ENCODE measurements around the gene ZNF22. TPM values are rescaled to one million over a fixed set of nuclear protein-coding genes. Genes with fewer than 3 reads are reported as not detected.

ZNF22 gene
- total RNA-seq, 1 donor from 2014 or later: 46.0 TPM

DNA sequence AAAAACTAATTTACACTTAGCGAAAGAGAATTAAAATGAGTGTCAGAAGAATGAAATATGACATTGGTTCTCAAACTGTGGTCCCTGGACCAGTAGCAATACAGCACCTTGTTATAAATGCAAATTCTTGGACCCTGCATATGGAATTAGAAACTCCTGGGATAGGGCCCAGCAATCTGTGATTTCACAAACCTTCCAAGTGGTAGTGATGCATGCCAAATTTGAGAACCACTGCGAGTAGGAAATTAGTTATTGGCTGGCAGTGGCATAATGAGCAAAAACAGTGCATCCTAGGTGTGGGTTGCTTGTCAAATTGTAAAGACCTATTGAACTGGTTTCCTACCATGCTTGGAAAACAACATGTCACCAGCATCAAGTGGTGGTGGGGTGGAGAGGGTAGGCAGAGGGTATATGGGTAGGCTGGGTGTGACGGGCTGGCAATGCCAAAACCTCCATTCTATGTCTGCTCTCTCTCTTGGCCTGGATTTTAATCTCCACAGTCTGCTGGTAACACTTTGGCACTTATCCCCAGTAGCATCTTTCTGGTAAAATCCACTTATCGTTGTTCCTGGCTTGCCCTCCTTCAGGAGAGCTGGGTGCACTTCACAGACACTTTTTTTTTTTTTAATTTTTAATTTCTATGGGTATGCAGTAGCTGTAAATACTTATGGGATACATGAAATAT lies 50.0 kb downstream of the ZNF22 start:
- DNase-seq (ENCODE audit: low spot score, unreplicated experiment): no peak
- Mint-ChIP-seq H3K4me3 (ENCODE audit: low read depth) (no peak overlapping the region), H3K36me3 (ENCODE audit: insufficient read depth) (no peaks in the 10 kb centered on the region), H3K27ac (no peak overlapping the region), H3K9me3 (ENCODE audit: low read depth) (no peaks in the 10 kb centered on the region), H3K27me3 (no peaks in the 10 kb centered on the region), H3K4me1 (ENCODE audit: low read depth) (no peaks in the 10 kb centered on the region)
- TF ChIP-seq, protein P1, sequence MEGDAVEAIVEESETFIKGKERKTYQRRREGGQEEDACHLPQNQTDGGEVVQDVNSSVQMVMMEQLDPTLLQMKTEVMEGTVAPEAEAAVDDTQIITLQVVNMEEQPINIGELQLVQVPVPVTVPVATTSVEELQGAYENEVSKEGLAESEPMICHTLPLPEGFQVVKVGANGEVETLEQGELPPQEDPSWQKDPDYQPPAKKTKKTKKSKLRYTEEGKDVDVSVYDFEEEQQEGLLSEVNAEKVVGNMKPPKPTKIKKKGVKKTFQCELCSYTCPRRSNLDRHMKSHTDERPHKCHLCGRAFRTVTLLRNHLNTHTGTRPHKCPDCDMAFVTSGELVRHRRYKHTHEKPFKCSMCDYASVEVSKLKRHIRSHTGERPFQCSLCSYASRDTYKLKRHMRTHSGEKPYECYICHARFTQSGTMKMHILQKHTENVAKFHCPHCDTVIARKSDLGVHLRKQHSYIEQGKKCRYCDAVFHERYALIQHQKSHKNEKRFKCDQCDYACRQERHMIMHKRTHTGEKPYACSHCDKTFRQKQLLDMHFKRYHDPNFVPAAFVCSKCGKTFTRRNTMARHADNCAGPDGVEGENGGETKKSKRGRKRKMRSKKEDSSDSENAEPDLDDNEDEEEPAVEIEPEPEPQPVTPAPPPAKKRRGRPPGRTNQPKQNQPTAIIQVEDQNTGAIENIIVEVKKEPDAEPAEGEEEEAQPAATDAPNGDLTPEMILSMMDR (IDR thresholded peaks at IDR 0.05; ENCODE audit: unreplicated experiment): no peak

DNA sequence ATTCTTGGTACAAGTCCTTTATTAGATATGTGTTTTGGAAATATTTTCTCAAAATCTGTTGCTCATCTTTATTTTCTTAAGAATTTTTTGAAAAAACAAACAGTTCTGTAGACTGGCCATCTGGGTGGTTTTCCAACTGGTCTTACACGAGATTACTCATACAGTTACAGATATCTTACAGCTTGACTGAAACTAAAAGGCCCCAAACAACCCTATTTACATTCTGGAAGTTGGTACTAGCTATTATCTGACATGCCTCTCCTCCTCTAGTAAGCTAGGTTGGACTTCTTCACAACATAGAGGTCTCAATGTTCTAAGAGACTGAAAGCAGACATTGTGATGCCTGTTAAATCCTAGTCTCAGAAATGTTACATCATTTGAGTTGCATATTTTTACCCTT lies 52.0 kb downstream of the ZNF22 start:
- Mint-ChIP-seq H3K4me3 (ENCODE audit: low read depth) (no peak overlapping the region), H3K4me1 (ENCODE audit: low read depth) (no peaks in the 10 kb centered on the region), H3K9me3 (ENCODE audit: low read depth) (no peaks in the 10 kb centered on the region), H3K27ac (no peak overlapping the region), H3K27me3 (no peaks in the 10 kb centered on the region), H3K36me3 (ENCODE audit: insufficient read depth) (no peaks in the 10 kb centered on the region)
- no peak for DNase-seq (ENCODE audit: low spot score, unreplicated experiment)
- TF ChIP-seq, protein P1 (IDR thresholded peaks at IDR 0.05; ENCODE audit: unreplicated experiment): no peak

DNA sequence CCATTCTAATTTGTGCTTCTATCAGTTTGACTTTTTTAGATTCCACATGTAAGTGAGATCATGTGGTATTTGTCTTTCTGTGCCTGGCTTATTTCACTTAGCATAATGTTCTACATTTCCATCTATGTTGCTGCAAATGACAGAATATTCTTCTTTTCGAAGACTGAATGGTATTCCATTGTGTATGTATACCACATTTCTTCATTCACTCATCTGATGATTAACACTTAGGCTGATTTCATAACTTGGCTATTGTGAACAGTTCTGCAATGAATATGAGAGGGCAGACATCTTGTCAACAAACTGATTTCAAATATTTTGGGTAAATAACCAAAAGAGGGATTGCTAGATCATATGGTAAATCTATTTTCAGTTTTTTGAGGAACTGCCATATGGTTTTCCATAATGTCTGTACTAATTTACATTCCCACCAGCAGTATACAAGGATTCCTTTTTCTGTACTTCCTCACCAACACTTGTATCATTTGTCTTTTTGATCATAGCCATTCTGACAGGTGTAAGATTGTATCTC lies 52.9 kb downstream of the ZNF22 start:
- H3K27me3 Mint-ChIP-seq: no peaks in the 10 kb centered on the region
- H3K27ac Mint-ChIP-seq: no peak overlapping the region
- H3K4me3 Mint-ChIP-seq (ENCODE audit: low read depth): no peak overlapping the region
- TF ChIP-seq, protein P1 (IDR thresholded peaks at IDR 0.05; ENCODE audit: unreplicated experiment): no peak
- no peaks in the 10 kb centered on the region for H3K4me1 Mint-ChIP-seq (ENCODE audit: low read depth)
- no peak for DNase-seq (ENCODE audit: low spot score, unreplicated experiment)
- H3K36me3 Mint-ChIP-seq (ENCODE audit: insufficient read depth): no peaks in the 10 kb centered on the region
- H3K9me3 Mint-ChIP-seq (ENCODE audit: low read depth): no peaks in the 10 kb centered on the region

Other genes starting within 250 kb of the ZNF22 start
- gene TMEM72, start 89.6 kb upstream of the ZNF22 start, total RNA-seq: 0.93 and 1.5 TPM in 2 replicates
- gene RASSF4, start 41.1 kb upstream of the ZNF22 start, total RNA-seq: 21.2 and 23.0 TPM in 2 replicates
- gene DEPP1, start 22.1 kb upstream of the ZNF22 start, total RNA-seq: 13.9 and 16.6 TPM in 2 replicates

Data from progenitor cell of endocrine pancreas (in vitro differentiated cells).